HEK293T (cell line): ENCODE data around the gene SAMD10.

Source experiments
- ELF4 ChIP-seq: fragments of 450-650 bp; IDR thresholded peaks from 2 replicates; pipeline ENCODE4 v1.6.1; 2017; ENCODE audit warnings: antibody characterized with exemption
- FOXA1 ChIP-seq: fragments of 450-650 bp; IDR thresholded peaks from 2 replicates; pipeline ENCODE4 v1.6.1; 2016; ENCODE audit warnings: mild to moderate bottlenecking
- NFRKB ChIP-seq: fragments of 450-650 bp; IDR thresholded peaks from 2 replicates; pipeline ENCODE4 v1.6.1; 2016; ENCODE audit warnings: mild to moderate bottlenecking, moderate library complexity
- SP1 ChIP-seq: fragments of 450-650 bp; IDR thresholded peaks from 2 replicates; pipeline ENCODE4 v1.6.1; 2017
- SUZ12 ChIP-seq: fragments of 450-650 bp; IDR thresholded peaks from 2 replicates; pipeline ENCODE4 v1.6.1; 2016; ENCODE audit warnings: mild to moderate bottlenecking
- TARDBP ChIP-seq: fragments of 450-650 bp; IDR thresholded peaks from 2 replicates; pipeline ENCODE4 v1.6.1; 2016
- TF ChIP-seq, protein P1 (sequence below): fragments of 450-650 bp; IDR thresholded peaks from 2 replicates; pipeline ENCODE4 v1.6.1; 2016

DNA sequence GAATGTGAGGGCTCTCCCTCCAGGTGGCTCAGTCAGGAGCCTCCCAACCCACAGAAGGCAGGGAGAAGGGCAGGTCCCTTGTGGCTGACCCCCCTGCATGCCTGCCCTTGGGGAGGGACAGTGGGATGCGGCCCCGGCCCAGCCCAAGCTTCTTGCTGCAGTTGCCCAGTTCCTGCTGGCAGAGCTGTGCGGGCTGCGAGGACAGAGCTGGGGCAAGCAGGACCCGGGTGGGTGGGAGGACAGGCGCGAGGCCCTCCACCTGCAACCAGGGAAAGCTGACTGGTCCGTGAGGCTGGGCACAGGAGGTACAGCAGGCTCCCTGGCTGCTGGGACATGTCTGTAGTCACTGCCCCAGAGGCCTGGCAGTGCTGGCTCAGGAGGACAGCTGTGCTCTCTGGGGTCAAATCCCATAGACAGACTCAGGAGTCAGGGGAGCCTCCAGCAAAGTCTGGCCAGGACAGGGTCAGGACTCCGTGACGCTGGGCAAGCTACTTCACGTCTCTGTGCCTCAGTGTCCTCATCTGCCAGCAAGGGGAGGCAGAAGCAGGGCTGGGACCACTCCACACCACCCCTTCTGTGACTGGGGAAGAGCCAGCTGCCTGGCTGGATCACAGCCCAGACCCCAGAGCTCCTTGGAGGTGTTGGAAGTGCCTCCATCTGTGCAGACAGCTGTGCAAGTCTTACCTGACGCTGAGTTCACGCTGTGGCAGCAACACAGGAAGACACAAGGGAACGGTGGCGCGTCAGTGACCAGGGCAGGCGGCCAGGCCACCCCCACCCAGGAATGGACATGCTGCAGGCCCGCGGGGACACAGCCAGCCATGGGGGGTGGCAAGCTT lies 36.3 kb downstream of the SAMD10 start:
- TF ChIP-seq NFRKB (no peak), SUZ12 (no peak), FOXA1 (no peak), ELF4 (no peak), SP1 (no peak), TARDBP (no peak)
- TF ChIP-seq, protein P1, sequence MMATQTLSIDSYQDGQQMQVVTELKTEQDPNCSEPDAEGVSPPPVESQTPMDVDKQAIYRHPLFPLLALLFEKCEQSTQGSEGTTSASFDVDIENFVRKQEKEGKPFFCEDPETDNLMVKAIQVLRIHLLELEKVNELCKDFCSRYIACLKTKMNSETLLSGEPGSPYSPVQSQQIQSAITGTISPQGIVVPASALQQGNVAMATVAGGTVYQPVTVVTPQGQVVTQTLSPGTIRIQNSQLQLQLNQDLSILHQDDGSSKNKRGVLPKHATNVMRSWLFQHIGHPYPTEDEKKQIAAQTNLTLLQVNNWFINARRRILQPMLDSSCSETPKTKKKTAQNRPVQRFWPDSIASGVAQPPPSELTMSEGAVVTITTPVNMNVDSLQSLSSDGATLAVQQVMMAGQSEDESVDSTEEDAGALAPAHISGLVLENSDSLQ: no peak
